HCT116 (cell line): ENCODE data around the gene BCL6. TPM values are rescaled to one million over a fixed set of nuclear protein-coding genes. Genes with fewer than 3 reads are reported as not detected.

Experiments
- ATAC-seq: fragments of 200-7000 bp; cut with Tn5 transposase; 2 replicates; pipeline ENCODE4 v1.9.1; 2020; ENCODE audit warnings: mild to moderate bottlenecking, moderate library complexity
- BruUV-seq: library from RNA; stranded (reverse); fragments of 400-500 nt; replicated peaks from 2 replicates; lab custom pipeline; 2021; lab: Mats Ljungman, UMichigan
- CTCF ChIA-PET: fragments of 300-600 bp; sonication (Branson Sonifier 250); formaldehyde crosslinking; loops from one replicate; lab custom pipeline; 2021; ENCODE audit warnings: antibody characterized with exemption; lab: Charles Lee
- POLR2A ChIA-PET: fragments of 300-600, 350-600 bp; sonication (Branson Sonifier 250); formaldehyde crosslinking; loops from one replicate; lab custom pipeline; 2021; ENCODE audit warnings: antibody characterized with exemption; lab: Charles Lee
- RAD21 ChIA-PET, 2 experiments: fragments of 300-600 bp; sonication (Branson Sonifier 250); formaldehyde crosslinking; loops; one replicate each; lab custom pipeline; 2023; ENCODE audit warnings: low total read pairs in 2 of 2; ENCODE audit not compliant: uncharacterized antibody in 2 of 2, unreplicated experiment in 2 of 2, low non-redundant PET in 1 of 2; lab: Charles Lee
- DNase-seq: peaks from one replicate; pipeline ENCODE4 v3.0.0-alpha.2; 2010; ENCODE audit warnings: low read depth, low spot score
- H2AFZ ChIP-seq: fragments of 200-600 bp; shearing (Covaris generic), sonication (generic); 2 replicates; pipeline ENCODE4 v1.6.1; 2017; ENCODE audit warnings: low read depth, mixed run types, mixed read lengths, antibody characterized with exemption, low read length; ENCODE audit not compliant: poor library complexity, severe bottlenecking
- H3K27ac ChIP-seq: 2 replicates; pipeline ENCODE4 v1.5.1; 2012; ENCODE audit warnings: low read depth, low read length
- H3K27me3 ChIP-seq: fragments of 200-600 bp; sonication (generic); 2 replicates; pipeline ENCODE4 v1.6.1; 2016; ENCODE audit warnings: mixed run types, low read length, mixed read lengths; ENCODE audit not compliant: insufficient read depth
- H3K36me3 ChIP-seq, 2 experiments: fragments of 200-500 bp in 1 of 2; fragments of 200-600 bp in 1 of 2; sonication (Bioruptor generic) in 1 of 2; sonication (generic) in 1 of 2; 2 replicates each; pipeline versions ENCODE4 v1.5.1 to v1.6.1; 2014 to 2016; ENCODE audit warnings: low read length in 2 of 2, inconsistent platforms in 1 of 2, mixed read lengths in 1 of 2, mixed run types in 1 of 2; ENCODE audit not compliant: insufficient read depth in 2 of 2, control insufficient read depth in 1 of 2
- H3K4me1 ChIP-seq, 2 experiments: fragments of 200-600 bp in 1 of 2; sonication (generic) in 1 of 2; 2 replicates each; pipeline versions ENCODE4 v1.5.1 to v1.6.1; 2012 to 2017; ENCODE audit warnings: low read length in 2 of 2, inconsistent platforms in 1 of 2, mild to moderate bottlenecking in 1 of 2, mixed read lengths in 1 of 2, mixed run types in 1 of 2, moderate library complexity in 1 of 2; ENCODE audit not compliant: insufficient read depth in 2 of 2, control insufficient read depth in 1 of 2
- H3K4me2 ChIP-seq: fragments of 200-600 bp; sonication (generic); 2 replicates; pipeline ENCODE4 v1.6.1; 2017; ENCODE audit warnings: mixed run types, low read length, mixed read lengths
- H3K4me3 ChIP-seq, 2 experiments: fragments of 200-600 bp in 1 of 2; sonication (generic) in 1 of 2; replicated peaks in 1 of 2; 2 replicates each; pipeline ENCODE4 v1.5.1; 2011 to 2016; ENCODE audit warnings: low read length in 2 of 2, control low read depth in 1 of 2, low read depth in 1 of 2, mild to moderate bottlenecking in 1 of 2, mixed read lengths in 1 of 2, mixed run types in 1 of 2
- H3K79me2 ChIP-seq: fragments of 200-600 bp; sonication (generic); 2 replicates; pipeline ENCODE4 v1.6.1; 2017; ENCODE audit warnings: mild to moderate bottlenecking, mixed run types, low read length, moderate library complexity, mixed read lengths; ENCODE audit not compliant: insufficient read depth
- H3K9ac ChIP-seq: fragments of 200-600 bp; sonication (generic); 2 replicates; pipeline ENCODE4 v1.6.1; 2016; ENCODE audit warnings: low read length, mixed read lengths
- H3K9me2 ChIP-seq: fragments of 200-600 bp; sonication (generic), shearing (Covaris generic); 2 replicates; pipeline ENCODE4 v1.6.1; 2017; ENCODE audit warnings: mixed run types, mild to moderate bottlenecking, moderate library complexity; ENCODE audit not compliant: insufficient read depth
- H3K9me3 ChIP-seq, 2 experiments: fragments of 200-500 bp in 1 of 2; fragments of 200-600 bp in 1 of 2; sonication (Bioruptor generic) in 1 of 2; sonication (generic) in 1 of 2; 2 replicates each; pipeline ENCODE4 v1.6.1; 2014 to 2017; ENCODE audit warnings: low read length in 2 of 2, mixed read lengths in 2 of 2, inconsistent platforms in 1 of 2, low read depth in 1 of 2, mild to moderate bottlenecking in 1 of 2, mixed run types in 1 of 2, moderate library complexity in 1 of 2; ENCODE audit not compliant: control insufficient read depth in 1 of 2, insufficient read depth in 1 of 2
- H4K20me1 ChIP-seq: fragments of 200-600 bp; sonication (generic), shearing (Covaris generic); 2 replicates; pipeline ENCODE4 v1.6.1; 2017; ENCODE audit warnings: mixed run types, mild to moderate bottlenecking, moderate library complexity; ENCODE audit not compliant: insufficient read depth
- CBX3 ChIP-seq: IDR thresholded peaks from 2 replicates; pipeline ENCODE4 v1.6.1; 2012; ENCODE audit warnings: low read depth
- EGR1 ChIP-seq: IDR thresholded peaks from 2 replicates; pipeline ENCODE4 v1.6.1; 2012; ENCODE audit warnings: low read depth
- ELF1 ChIP-seq: IDR thresholded peaks from 2 replicates; pipeline ENCODE4 v1.6.1; 2012; ENCODE audit warnings: low read depth, borderline replicate concordance
- EZH2phosphoT487 ChIP-seq: fragments of 200-600 bp; IDR thresholded peaks from 2 replicates; pipeline ENCODE4 v1.6.1; 2018; ENCODE audit warnings: antibody characterized with exemption, borderline replicate concordance
- JUND ChIP-seq: IDR thresholded peaks from 2 replicates; pipeline ENCODE4 v1.6.1; 2012
- POLR2A ChIP-seq: IDR thresholded peaks from 2 replicates; pipeline ENCODE4 v1.7.0; 2011; ENCODE audit warnings: borderline replicate concordance; ENCODE audit not compliant: insufficient read depth, insufficient read length; ENCODE audit errors: extremely low read depth
- POLR2AphosphoS5 ChIP-seq: IDR thresholded peaks from 2 replicates; pipeline ENCODE4 v1.6.1; 2011; ENCODE audit warnings: mild to moderate bottlenecking, low read depth, low read length, moderate library complexity
- RAD21 ChIP-seq: IDR thresholded peaks from 2 replicates; pipeline ENCODE4 v1.6.1; 2012; ENCODE audit warnings: low read depth, mild to moderate bottlenecking
- SRF ChIP-seq: IDR thresholded peaks from 2 replicates; pipeline ENCODE4 v1.6.1; 2012; ENCODE audit warnings: low read depth
- TCF7L2 ChIP-seq: IDR thresholded peaks from 2 replicates; pipeline ENCODE4 v1.7.0; 2011; ENCODE audit warnings: borderline replicate concordance, inconsistent platforms; ENCODE audit not compliant: insufficient read depth, insufficient read length; ENCODE audit errors: extremely low read depth
- YY1 ChIP-seq: IDR thresholded peaks from 2 replicates; pipeline ENCODE4 v1.6.1; 2011; ENCODE audit warnings: low read length, low read depth, moderate library complexity, mild to moderate bottlenecking; ENCODE audit not compliant: insufficient replicate concordance; ENCODE audit errors: extremely low read depth
- ZFX ChIP-seq: fragments of 450-650 bp; IDR thresholded peaks from 2 replicates; pipeline ENCODE4 v1.6.1; 2017
- ZNF274 ChIP-seq: fragments of 200-500 bp; sonication (Bioruptor generic); IDR thresholded peaks from 2 replicates; pipeline ENCODE4 v1.6.1; 2014; ENCODE audit warnings: mild to moderate bottlenecking, low read depth, low read length, inconsistent platforms
- intact Hi-C: fragments of 100-400 bp; cut with micrococcal nuclease; formaldehyde crosslinking; loops from 2 replicates; pipeline ENCODE4 v1.10.0; 2022
- total RNA-seq: library from RNA; stranded (reverse); gene quantifications from one replicate; pipeline ENCODE4 v1.2.1, GENCODE V29; 2021; ENCODE audit not compliant: unreplicated experiment
- TF ChIP-seq, protein P1 (sequence below), 3 experiments: fragments of 200-600 bp in 1 of 3; sonication (generic) in 1 of 3; IDR thresholded peaks in 2 of 3; conservative IDR thresholded peaks in 1 of 3; 2 replicates each; pipeline ENCODE4 v1.5.1; 2012 to 2017; ENCODE audit warnings: low read depth in 2 of 3, low read length in 2 of 3, antibody characterized with exemption in 1 of 3, borderline replicate concordance in 1 of 3, control low read depth in 1 of 3, mild to moderate bottlenecking in 1 of 3, mixed read lengths in 1 of 3, mixed run types in 1 of 3, moderate library complexity in 1 of 3; ENCODE audit not compliant: insufficient read depth in 1 of 3
- TF ChIP-seq, protein P2 (sequence below): IDR thresholded peaks from 2 replicates; pipeline ENCODE4 v1.6.1; 2012
- TF ChIP-seq, protein P3 (sequence below): IDR thresholded peaks from 2 replicates; pipeline ENCODE4 v1.6.1; 2011; ENCODE audit warnings: mild to moderate bottlenecking, low read length, moderate library complexity; ENCODE audit not compliant: insufficient replicate concordance; ENCODE audit errors: extremely low read depth

The BCL6 gene
- total RNA-seq, 1 experiment from 2014 or later: 17.5 TPM

DNA sequence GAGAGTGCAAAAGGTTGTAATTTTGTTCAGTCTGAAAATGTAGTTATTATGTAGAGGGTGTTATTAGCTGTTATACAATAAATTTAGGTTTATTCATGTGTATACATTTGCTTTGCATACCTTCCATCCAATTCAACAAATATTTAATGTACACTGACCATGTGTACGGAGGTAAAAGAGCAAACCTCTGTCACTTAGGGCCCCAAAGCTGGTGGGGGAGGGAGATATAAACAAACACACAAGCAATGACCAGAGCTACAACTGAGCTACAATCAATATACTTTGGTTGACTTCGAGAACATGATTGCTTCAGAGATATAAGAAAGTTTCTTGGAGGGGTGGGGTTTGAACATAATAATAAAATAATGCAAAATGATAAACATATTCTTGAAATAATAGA lies 17.5 kb upstream of the BCL6 start:
- Histone ChIP-seq H3K9ac (no peak overlapping the region), H3K4me3 (no peak overlapping the region), H3K27me3 (no peaks in the 10 kb centered on the region), H3K79me2 (no peaks in the 10 kb centered on the region), H2AFZ (no peak overlapping the region), H3K4me1 (no peaks in the 10 kb centered on the region), H3K36me3 (no peaks in the 10 kb centered on the region), H4K20me1 (no peaks in the 10 kb centered on the region), H3K9me3 (no peaks in the 10 kb centered on the region), H3K27ac (no peak overlapping the region), H3K9me2 (no peaks in the 10 kb centered on the region), H3K4me2 (no peak overlapping the region)
- BruUV-seq: no TSS peak
- DNase-seq: no peak
- ATAC-seq: no peak
- intact Hi-C loops: no loop called here
- ChIA-PET RAD21 (no interaction called here), POLR2A (no interaction called here), CTCF (no interaction called here)
- TF ChIP-seq POLR2A (no peak), JUND (no peak), YY1 (no peak), CBX3 (no peak), ELF1 (no peak), ZFX (no peak), EGR1 (no peak)
- TF ChIP-seq, protein P1, sequence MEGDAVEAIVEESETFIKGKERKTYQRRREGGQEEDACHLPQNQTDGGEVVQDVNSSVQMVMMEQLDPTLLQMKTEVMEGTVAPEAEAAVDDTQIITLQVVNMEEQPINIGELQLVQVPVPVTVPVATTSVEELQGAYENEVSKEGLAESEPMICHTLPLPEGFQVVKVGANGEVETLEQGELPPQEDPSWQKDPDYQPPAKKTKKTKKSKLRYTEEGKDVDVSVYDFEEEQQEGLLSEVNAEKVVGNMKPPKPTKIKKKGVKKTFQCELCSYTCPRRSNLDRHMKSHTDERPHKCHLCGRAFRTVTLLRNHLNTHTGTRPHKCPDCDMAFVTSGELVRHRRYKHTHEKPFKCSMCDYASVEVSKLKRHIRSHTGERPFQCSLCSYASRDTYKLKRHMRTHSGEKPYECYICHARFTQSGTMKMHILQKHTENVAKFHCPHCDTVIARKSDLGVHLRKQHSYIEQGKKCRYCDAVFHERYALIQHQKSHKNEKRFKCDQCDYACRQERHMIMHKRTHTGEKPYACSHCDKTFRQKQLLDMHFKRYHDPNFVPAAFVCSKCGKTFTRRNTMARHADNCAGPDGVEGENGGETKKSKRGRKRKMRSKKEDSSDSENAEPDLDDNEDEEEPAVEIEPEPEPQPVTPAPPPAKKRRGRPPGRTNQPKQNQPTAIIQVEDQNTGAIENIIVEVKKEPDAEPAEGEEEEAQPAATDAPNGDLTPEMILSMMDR (IDR thresholded peaks at IDR 0.05 in 2 of 3, conservative IDR thresholded peaks at IDR 0.05 in 1 of 3; ENCODE audit: borderline replicate concordance in 1 of 3, insufficient read depth in 1 of 3, low read depth in 2 of 3, low read length in 2 of 3): no peak
- TF ChIP-seq, protein P2, sequence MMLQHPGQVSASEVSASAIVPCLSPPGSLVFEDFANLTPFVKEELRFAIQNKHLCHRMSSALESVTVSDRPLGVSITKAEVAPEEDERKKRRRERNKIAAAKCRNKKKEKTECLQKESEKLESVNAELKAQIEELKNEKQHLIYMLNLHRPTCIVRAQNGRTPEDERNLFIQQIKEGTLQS: no peak

DNA sequence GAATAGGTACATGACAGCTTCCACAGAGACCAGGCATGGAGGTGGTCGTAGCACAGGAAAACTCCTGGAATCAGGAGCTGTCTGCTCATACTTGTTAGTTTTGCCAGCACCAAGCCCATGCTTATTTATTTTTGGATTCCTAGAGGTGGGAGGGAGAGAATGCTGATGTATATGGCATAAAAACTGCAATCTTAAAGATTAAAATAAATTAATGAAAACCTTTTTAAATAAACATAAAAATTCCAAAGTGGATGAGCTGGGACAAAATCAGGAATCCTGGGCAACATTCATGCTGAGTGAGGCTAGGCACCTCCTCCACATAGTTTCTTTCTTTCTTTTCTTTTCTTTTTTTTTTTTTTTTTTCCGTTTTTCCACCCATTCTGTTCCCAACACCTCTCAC lies 14.3 kb upstream of the BCL6 start:
- Histone ChIP-seq H3K9me2 (no peaks in the 10 kb centered on the region), H4K20me1 (no peaks in the 10 kb centered on the region), H2AFZ (no peak overlapping the region), H3K4me3 (no peak overlapping the region), H3K27me3 (no peaks in the 10 kb centered on the region), H3K79me2 (no peaks in the 10 kb centered on the region), H3K9me3 (no peaks in the 10 kb centered on the region), H3K9ac (no peak overlapping the region), H3K4me1 (no peaks in the 10 kb centered on the region), H3K27ac (no peak overlapping the region), H3K36me3 (no peaks in the 10 kb centered on the region), H3K4me2 (no peak overlapping the region)
- no peak for DNase-seq
- intact Hi-C loops: no loop called here
- BruUV-seq: no TSS peak
- RAD21 ChIA-PET: no interaction called here
- ATAC-seq: no peak
- POLR2A ChIA-PET: no interaction called here
- CTCF ChIA-PET: no interaction called here
- TF ChIP-seq RAD21 (no peak), JUND (no peak), SRF (no peak), ZFX (no peak), POLR2A (no peak), ZNF274 (no peak), EZH2phosphoT487 (no peak), POLR2AphosphoS5 (no peak), TCF7L2 (no peak), ELF1 (no peak)
- TF ChIP-seq, protein P2: no peak
- TF ChIP-seq, protein P3, sequence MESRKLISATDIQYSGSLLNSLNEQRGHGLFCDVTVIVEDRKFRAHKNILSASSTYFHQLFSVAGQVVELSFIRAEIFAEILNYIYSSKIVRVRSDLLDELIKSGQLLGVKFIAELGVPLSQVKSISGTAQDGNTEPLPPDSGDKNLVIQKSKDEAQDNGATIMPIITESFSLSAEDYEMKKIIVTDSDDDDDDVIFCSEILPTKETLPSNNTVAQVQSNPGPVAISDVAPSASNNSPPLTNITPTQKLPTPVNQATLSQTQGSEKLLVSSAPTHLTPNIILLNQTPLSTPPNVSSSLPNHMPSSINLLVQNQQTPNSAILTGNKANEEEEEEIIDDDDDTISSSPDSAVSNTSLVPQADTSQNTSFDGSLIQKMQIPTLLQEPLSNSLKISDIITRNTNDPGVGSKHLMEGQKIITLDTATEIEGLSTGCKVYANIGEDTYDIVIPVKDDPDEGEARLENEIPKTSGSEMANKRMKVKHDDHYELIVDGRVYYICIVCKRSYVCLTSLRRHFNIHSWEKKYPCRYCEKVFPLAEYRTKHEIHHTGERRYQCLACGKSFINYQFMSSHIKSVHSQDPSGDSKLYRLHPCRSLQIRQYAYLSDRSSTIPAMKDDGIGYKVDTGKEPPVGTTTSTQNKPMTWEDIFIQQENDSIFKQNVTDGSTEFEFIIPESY: no peak
